Activated CD4-positive, alpha-beta T cell treated with anti-CD3 and anti-CD28 coated beads, Interleukin-2, amount 10 ng/mL, durations not matched to agents 24 days and 14 days (primary cell): ENCODE data around the gene KRTAP7-1. TPM values are rescaled to one million over a fixed set of nuclear protein-coding genes. Genes with fewer than 3 reads are reported as not detected.

Experiments
- DNase-seq: peaks from one replicate; pipeline ENCODE4 v3.0.0; 2022
- H3K27ac Mint-ChIP-seq: one replicate; pipeline ENCODE4 v1.8.0; 2022; ENCODE audit warnings: mild to moderate bottlenecking, mixed read lengths
- H3K27me3 Mint-ChIP-seq: one replicate; pipeline ENCODE4 v1.8.0; 2022; ENCODE audit warnings: mixed read lengths
- H3K36me3 Mint-ChIP-seq: one replicate; pipeline ENCODE4 v1.8.0; 2022; ENCODE audit warnings: low read depth, mild to moderate bottlenecking, mixed read lengths
- H3K4me1 Mint-ChIP-seq: one replicate; pipeline ENCODE4 v1.8.0; 2021; ENCODE audit warnings: mixed read lengths
- H3K4me3 Mint-ChIP-seq: one replicate; pipeline ENCODE4 v1.8.0; 2022; ENCODE audit warnings: mild to moderate bottlenecking, moderate library complexity, mixed read lengths
- H3K9me3 Mint-ChIP-seq: one replicate; pipeline ENCODE4 v1.8.0; 2021; ENCODE audit warnings: mixed read lengths
- intact Hi-C: fragments of 100-400 bp; cut with micrococcal nuclease; formaldehyde crosslinking; loops from one replicate; pipeline ENCODE4 v1.15.1; 2023
- total RNA-seq: library from RNA; stranded (reverse); gene quantifications from 2 replicates; pipeline ENCODE4 v1.2.3, GENCODE V29; 2022

KRTAP7-1 gene
- total RNA-seq, result not detected in 2 replicates

- no peak within 1 kb of the TSS for H3K27ac Mint-ChIP-seq
- H3K9me3 Mint-ChIP-seq, result peaks cover 4% of the 10 kb centered on the region
- intact Hi-C loops, result loop anchor here (2.0 to 10.0 kb wide), 2 partner anchors 257 to 775 kb away; no protein-coding TSS in a partner anchor
- H3K36me3 Mint-ChIP-seq, result no peaks in the 10 kb centered on the region
- no peak for DNase-seq
- H3K4me3 Mint-ChIP-seq, result no peak within 1 kb of the TSS
- H3K27me3 Mint-ChIP-seq, result peaks cover 7% of the 10 kb centered on the region
- no peaks in the 10 kb centered on the region for H3K4me1 Mint-ChIP-seq
These were observed at the start of gene KRTAP7-1 for GRCh38 chr21:30829659-30830058. TSS of gene KRTAP7-1 (minus strand) at chr21:30829759. CDS start at chr21:30829698, 61 bp downstream.

- intact Hi-C loops, result no loop called here
- H3K4me3 Mint-ChIP-seq, result no peak overlapping the region
- peaks cover 2% of the 10 kb centered on the region for H3K27me3 Mint-ChIP-seq
These were observed 45.0 kb upstream of the KRTAP7-1 start for GRCh38 chr21:30874526-30874925.

GRCh38 chr21:30847627-30848500 is 18.3 kb upstream of the KRTAP7-1 start:
- H3K4me1 Mint-ChIP-seq, result no peaks in the 10 kb centered on the region
- H3K9me3 Mint-ChIP-seq, result no peaks in the 10 kb centered on the region
- H3K36me3 Mint-ChIP-seq, result no peaks in the 10 kb centered on the region
- H3K4me3 Mint-ChIP-seq, result no peak overlapping the region
- intact Hi-C loops, result no loop called here
- H3K27ac Mint-ChIP-seq, result no peak overlapping the region
- no peak for DNase-seq
- H3K27me3 Mint-ChIP-seq, result peaks cover 3% of the 10 kb centered on the region

More at GRCh38 chr21:30874526-30874925, 45.0 kb upstream of the KRTAP7-1 start:
- Mint-ChIP-seq H3K4me1 (no peaks in the 10 kb centered on the region), H3K36me3 (no peaks in the 10 kb centered on the region), H3K27ac (no peak overlapping the region), H3K9me3 (no peaks in the 10 kb centered on the region)
- DNase-seq, result no peak

GRCh38 chr21:30842990-30843389 is 13.4 kb upstream of the KRTAP7-1 start:
- Mint-ChIP-seq H3K4me3 (no peak overlapping the region), H3K4me1 (no peaks in the 10 kb centered on the region), H3K27me3 (peaks cover 4% of the 10 kb centered on the region), H3K36me3 (no peaks in the 10 kb centered on the region), H3K9me3 (no peaks in the 10 kb centered on the region), H3K27ac (no peak overlapping the region)
- no peak for DNase-seq
- intact Hi-C loops, result no loop called here

- H3K27me3 Mint-ChIP-seq, result peaks cover 4% of the 10 kb centered on the region
- no peak overlapping the region for H3K27ac Mint-ChIP-seq
- DNase-seq, result peak; percentile 72
- H3K4me3 Mint-ChIP-seq, result no peak overlapping the region
- no peaks in the 10 kb centered on the region for H3K36me3 Mint-ChIP-seq
- H3K4me1 Mint-ChIP-seq, result no peaks in the 10 kb centered on the region
- intact Hi-C loops, result loop anchor here (2.0 to 10.0 kb wide), 2 partner anchors 247 to 765 kb away; no protein-coding TSS in a partner anchor
- no peaks in the 10 kb centered on the region for H3K9me3 Mint-ChIP-seq
These were observed 9.7 kb upstream of the KRTAP7-1 start for GRCh38 chr21:30839304-30839703.

GRCh38 chr21:30838536-30838935 is 9.0 kb upstream of the KRTAP7-1 start:
- intact Hi-C loops, result loop anchor here (2.0 to 10.0 kb wide), 2 partner anchors 248 to 766 kb away; no protein-coding TSS in a partner anchor
- no peaks in the 10 kb centered on the region for H3K36me3 Mint-ChIP-seq
- H3K4me1 Mint-ChIP-seq, result no peaks in the 10 kb centered on the region
- H3K9me3 Mint-ChIP-seq, result no peaks in the 10 kb centered on the region
- no peak for DNase-seq
- H3K4me3 Mint-ChIP-seq, result no peak overlapping the region
- peaks cover 5% of the 10 kb centered on the region for H3K27me3 Mint-ChIP-seq
- no peak overlapping the region for H3K27ac Mint-ChIP-seq

- DNase-seq, result peak; percentile 78
- Mint-ChIP-seq H3K4me3 (no peak overlapping the region), H3K36me3 (no peaks in the 10 kb centered on the region), H3K27me3 (peaks cover 7% of the 10 kb centered on the region), H3K9me3 (peaks cover 4% of the 10 kb centered on the region), H3K27ac (no peak overlapping the region), H3K4me1 (no peaks in the 10 kb centered on the region)
- intact Hi-C loops, result loop anchor here (2.0 to 10.0 kb wide), 2 partner anchors 256 to 774 kb away; no protein-coding TSS in a partner anchor
These were observed 1.7 kb upstream of the KRTAP7-1 start for GRCh38 chr21:30831194-30831765.

GRCh38 chr21:30818837-30819610 is 10.5 kb downstream of the KRTAP7-1 start:
- intact Hi-C loops, result no loop called here
- no peak overlapping the region for H3K27ac Mint-ChIP-seq
- no peak for DNase-seq
- H3K4me3 Mint-ChIP-seq, result no peak overlapping the region
- no peaks in the 10 kb centered on the region for H3K36me3 Mint-ChIP-seq
- no peaks in the 10 kb centered on the region for H3K4me1 Mint-ChIP-seq
- H3K27me3 Mint-ChIP-seq, result peaks cover 7% of the 10 kb centered on the region
- peaks cover 4% of the 10 kb centered on the region for H3K9me3 Mint-ChIP-seq

GRCh38 chr21:30813174-30813573 is 16.4 kb downstream of the KRTAP7-1 start, which contains the start of gene KRTAP8-1:
TSS of gene KRTAP8-1 (minus strand) at chr21:30813274. CDS start at chr21:30813220, 54 bp downstream.
- Mint-ChIP-seq H3K27ac (no peak within 1 kb of the TSS), H3K4me3 (no peak within 1 kb of the TSS), H3K4me1 (no peaks in the 10 kb centered on the region), H3K27me3 (peaks cover 8% of the 10 kb centered on the region), H3K36me3 (no peaks in the 10 kb centered on the region), H3K9me3 (no peaks in the 10 kb centered on the region)
- DNase-seq, result no peak
- intact Hi-C loops, result no loop called here

- no peak overlapping the region for H3K27ac Mint-ChIP-seq
- H3K27me3 Mint-ChIP-seq, result peaks cover 1% of the 10 kb centered on the region
- intact Hi-C loops, result no loop called here
- no peak overlapping the region for H3K4me3 Mint-ChIP-seq
- no peak for DNase-seq
- H3K4me1 Mint-ChIP-seq, result no peaks in the 10 kb centered on the region
- H3K36me3 Mint-ChIP-seq, result no peaks in the 10 kb centered on the region
- peaks cover 3% of the 10 kb centered on the region for H3K9me3 Mint-ChIP-seq
These were observed 29.0 kb downstream of the KRTAP7-1 start for GRCh38 chr21:30800605-30801004.

- Mint-ChIP-seq H3K9me3 (no peaks in the 10 kb centered on the region), H3K4me1 (no peaks in the 10 kb centered on the region), H3K4me3 (no peak overlapping the region), H3K36me3 (no peaks in the 10 kb centered on the region), H3K27me3 (peaks cover 5% of the 10 kb centered on the region), H3K27ac (no peak overlapping the region)
- DNase-seq, result no peak
- intact Hi-C loops, result no loop called here
These were observed 35.8 kb downstream of the KRTAP7-1 start for GRCh38 chr21:30793581-30794314.

- H3K36me3 Mint-ChIP-seq, result no peaks in the 10 kb centered on the region
- no peaks in the 10 kb centered on the region for H3K4me1 Mint-ChIP-seq
- H3K27ac Mint-ChIP-seq, result no peak overlapping the region
- no peak overlapping the region for H3K4me3 Mint-ChIP-seq
- no peak for DNase-seq
- intact Hi-C loops, result no loop called here
- H3K27me3 Mint-ChIP-seq, result peaks cover 1% of the 10 kb centered on the region
- H3K9me3 Mint-ChIP-seq, result no peaks in the 10 kb centered on the region
These were observed 50.3 kb downstream of the KRTAP7-1 start for GRCh38 chr21:30779249-30779648.
